Kidney (tissue), 14 donors: ENCODE data around the gene CASP2. TPM values are rescaled to one million over a fixed set of nuclear protein-coding genes. Genes with fewer than 3 reads are reported as not detected.

ENCODE experiments used
- DNase-seq, 5 donors: peaks; one replicate each; pipeline ENCODE4 v3.0.0-alpha.2; 2013 to 2020
- FAIRE-seq: peaks from 2 replicates; lab custom pipeline; 2012; peaks lifted over from hg19 to GRCh38; lab: Jason Lieb, UNC
- H3K27ac ChIP-seq, 2 donors: one replicate each; pipeline ENCODE4 v1.7.0; 2013; ENCODE audit warnings: low read depth in 2 of 2, low read length in 2 of 2, inconsistent platforms in 1 of 2
- H3K27me3 ChIP-seq: one replicate; pipeline ENCODE4 v1.7.1; 2013; ENCODE audit warnings: low read length, inconsistent platforms; ENCODE audit not compliant: control insufficient read depth, insufficient read depth
- H3K36me3 ChIP-seq, 3 donors: one replicate each; pipeline versions ENCODE4 v1.7.0 to v1.7.1; 2013; ENCODE audit warnings: low read length in 3 of 3, control low read depth in 1 of 3, inconsistent platforms in 1 of 3; ENCODE audit not compliant: insufficient read depth in 3 of 3, control insufficient read depth in 2 of 3
- H3K4me1 ChIP-seq, 3 donors: one replicate each; pipeline versions ENCODE4 v1.7.0 to v1.7.1; 2013; ENCODE audit warnings: low read length in 3 of 3, inconsistent platforms in 1 of 3, low read depth in 1 of 3; ENCODE audit not compliant: control insufficient read depth in 2 of 3, insufficient read depth in 2 of 3
- H3K4me3 ChIP-seq, 3 donors: one replicate each; pipeline versions ENCODE4 v1.7.0 to v1.8.1; 2013; ENCODE audit warnings: low read length in 3 of 3, control low read depth in 1 of 3, inconsistent platforms in 1 of 3
- H3K9ac ChIP-seq, 3 donors: one replicate each; pipeline versions ENCODE4 v1.7.0 to v1.7.1; 2013; ENCODE audit warnings: low read length in 3 of 3, control low read depth in 1 of 3, inconsistent platforms in 1 of 3
- H3K9me3 ChIP-seq, 3 donors: one replicate each; pipeline versions ENCODE4 v1.7.0 to v1.7.1; 2013; ENCODE audit warnings: low read length in 3 of 3, control low read depth in 1 of 3, inconsistent platforms in 1 of 3; ENCODE audit not compliant: control insufficient read depth in 2 of 3, insufficient read depth in 1 of 3
- intact Hi-C: fragments of 100-400 bp; cut with DNase I; formaldehyde crosslinking; loops from one replicate; pipeline ENCODE4 v1.11.1; 2022
- polyA plus RNA-seq: library from polyadenylated mRNA; stranded (reverse); fragments of 350-450 nt; fragmentation: Illumina TruSeq; extraction: RNeasy Lipid Tissue Mini Kit (QIAGEN cat#74804); gene quantifications from one replicate; pipeline ENCODE4 v1.2.3, GENCODE V29; 2014; ENCODE audit warnings: low read depth, low replicate concordance; ENCODE audit not compliant: insufficient read depth
- total RNA-seq: library from RNA; stranded (reverse); fragmentation: NEBNext Ultra II Directional; extraction: Animal tissue kit (Norgen Biotek cat#: 25700); gene quantifications from one replicate; pipeline ENCODE4 v1.2.1, GENCODE V29; 2021
- TF ChIP-seq, protein P1 (sequence below): IDR thresholded peaks from 3 replicates; pipeline ENCODE4 v1.5.1; 2012; ENCODE audit warnings: mild to moderate bottlenecking, moderate library complexity, borderline replicate concordance; ENCODE audit not compliant: insufficient read depth; ENCODE audit errors: extremely low read depth
- donor health status: control.
- donor health status: control.
- donor health status: control.
- donor health status: control.
- donor health status: control.
- donor health status: DM: yes; HTN: yes; CAD: no.
- donor health status: Normal renal cell carcinoma (clear cell type).

The CASP2 gene
- total and polyA plus RNA-seq, 2 donors from 2014 or later, result 6.6 to 36.2 TPM

GRCh38 chr7:143285806-143286521, 2.2 kb upstream of the CASP2 start:
- H3K4me1 ChIP-seq, result peaks cover 3 to 34% (median 10%) of the 10 kb centered on the region in 3 donors
- H3K27me3 ChIP-seq, result no peaks in the 10 kb centered on the region
- DNase-seq, result no peak
- intact Hi-C loops, result no loop called here
- TF ChIP-seq, protein P1, sequence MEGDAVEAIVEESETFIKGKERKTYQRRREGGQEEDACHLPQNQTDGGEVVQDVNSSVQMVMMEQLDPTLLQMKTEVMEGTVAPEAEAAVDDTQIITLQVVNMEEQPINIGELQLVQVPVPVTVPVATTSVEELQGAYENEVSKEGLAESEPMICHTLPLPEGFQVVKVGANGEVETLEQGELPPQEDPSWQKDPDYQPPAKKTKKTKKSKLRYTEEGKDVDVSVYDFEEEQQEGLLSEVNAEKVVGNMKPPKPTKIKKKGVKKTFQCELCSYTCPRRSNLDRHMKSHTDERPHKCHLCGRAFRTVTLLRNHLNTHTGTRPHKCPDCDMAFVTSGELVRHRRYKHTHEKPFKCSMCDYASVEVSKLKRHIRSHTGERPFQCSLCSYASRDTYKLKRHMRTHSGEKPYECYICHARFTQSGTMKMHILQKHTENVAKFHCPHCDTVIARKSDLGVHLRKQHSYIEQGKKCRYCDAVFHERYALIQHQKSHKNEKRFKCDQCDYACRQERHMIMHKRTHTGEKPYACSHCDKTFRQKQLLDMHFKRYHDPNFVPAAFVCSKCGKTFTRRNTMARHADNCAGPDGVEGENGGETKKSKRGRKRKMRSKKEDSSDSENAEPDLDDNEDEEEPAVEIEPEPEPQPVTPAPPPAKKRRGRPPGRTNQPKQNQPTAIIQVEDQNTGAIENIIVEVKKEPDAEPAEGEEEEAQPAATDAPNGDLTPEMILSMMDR, result no peak
- peaks cover 0 to 3% (median 0%) of the 10 kb centered on the region in 3 donors for H3K36me3 ChIP-seq
- H3K27ac ChIP-seq, result peak overlapping the region; percentile 82 to 88
- H3K4me3 ChIP-seq, result peak overlapping the region; percentile 13 to 78 (median 75)
- peak overlapping the region in 1 of 3 donors; percentile 71 for H3K9ac ChIP-seq
- FAIRE-seq, result no peak
- H3K9me3 ChIP-seq, result no peaks in the 10 kb centered on the region

- FAIRE-seq (no peak), DNase-seq (no peak)
- intact Hi-C loops, result no loop called here
- peaks cover 0 to 3% (median 0%) of the 10 kb centered on the region in 3 donors for H3K36me3 ChIP-seq
- TF ChIP-seq, protein P1, result no peak
- peaks cover 3 to 34% (median 10%) of the 10 kb centered on the region in 3 donors for H3K4me1 ChIP-seq
- H3K9me3 ChIP-seq, result no peaks in the 10 kb centered on the region
- H3K27ac ChIP-seq, result peak overlapping the region; percentile 82 to 88
- H3K4me3 ChIP-seq, result peak overlapping the region in 2 of 3 donors; percentile 75 to 78
- H3K9ac ChIP-seq, result no peak overlapping the region
- no peaks in the 10 kb centered on the region for H3K27me3 ChIP-seq
These were observed 1.6 kb upstream of the CASP2 start for GRCh38 chr7:143286522-143286890.

DNA sequence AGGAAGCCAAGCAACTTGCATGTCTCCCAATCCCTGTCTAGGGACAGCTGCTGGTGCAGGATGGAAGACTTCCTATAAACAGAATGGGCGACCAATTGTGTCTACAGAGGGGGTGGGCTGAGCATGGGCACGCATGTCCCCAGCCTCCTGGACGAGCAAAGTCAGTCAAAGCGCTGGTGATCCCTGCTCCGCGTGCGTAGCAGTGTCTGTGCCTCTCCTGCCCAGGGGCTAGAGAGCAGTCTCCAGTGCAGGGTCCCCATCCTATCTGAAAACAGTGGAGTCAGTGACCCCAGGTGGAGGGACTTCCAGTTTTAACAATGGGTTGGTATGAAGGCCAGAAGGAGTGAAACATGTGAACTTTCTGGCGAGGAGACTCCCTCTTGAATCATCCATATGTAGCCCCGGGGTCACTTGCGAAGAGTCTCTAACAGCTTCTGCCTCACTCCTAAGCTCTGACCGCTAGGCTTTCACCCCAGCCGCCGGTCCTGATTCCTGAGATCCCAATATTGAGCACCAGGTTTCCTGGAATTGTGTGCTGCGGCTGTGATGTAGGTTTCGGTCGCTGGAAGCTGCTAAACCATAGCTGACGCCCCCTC, 714 bp upstream of the CASP2 start:
- Histone ChIP-seq H3K4me1 (peaks cover 3 to 34% (median 10%) of the 10 kb centered on the region in 3 donors), H3K27ac (peak overlapping the region; percentile 20 to 65), H3K36me3 (peaks cover 0 to 8% (median 5%) of the 10 kb centered on the region in 3 donors), H3K27me3 (no peaks in the 10 kb centered on the region), H3K4me3 (peak overlapping the region; percentile 35 to 78 (median 53)), H3K9me3 (no peaks in the 10 kb centered on the region), H3K9ac (peak overlapping the region in 2 of 3 donors; percentile 17 to 51)
- intact Hi-C loops, result no loop called here
- peak in 1 of 5 donors; percentile 59 for DNase-seq
- FAIRE-seq, result no peak
- TF ChIP-seq, protein P1, result no peak
